Vagina (tissue), 2 donors: ENCODE data around the gene BRD3. TPM values are rescaled to one million over a fixed set of nuclear protein-coding genes. Genes with fewer than 3 reads are reported as not detected.
"Not testable (repeated sequence)": the region's sequence is repeated elsewhere in the genome, so short reads cannot be mapped to it uniquely, and the experiment has no call there.

ENCODE experiments used
- DNase-seq, 2 donors: peaks; one replicate each; pipeline ENCODE4 v3.0.0-alpha.2; 2017; ENCODE audit errors: extremely low spot score in 2 of 2
- H3K27ac ChIP-seq: fragments of 200-600 bp; sonication (generic); one replicate; pipeline ENCODE4 v1.5.1; 2019
- H3K27me3 ChIP-seq: fragments of 200-600 bp; sonication (generic); one replicate; pipeline ENCODE4 v1.5.1; 2019
- H3K36me3 ChIP-seq, 2 donors: fragments of 200-600 bp; sonication (generic); one replicate each; pipeline ENCODE4 v1.5.1; 2017 to 2019
- H3K4me1 ChIP-seq: fragments of 200-600 bp; sonication (generic); one replicate; pipeline ENCODE4 v1.5.1; 2019
- H3K4me3 ChIP-seq, 2 donors: fragments of 200-600 bp; sonication (generic); 1 replicate in 1 of 2; 2 replicates in 1 of 2; pipeline ENCODE4 v1.5.1; 2016 to 2019
- H3K9me3 ChIP-seq: fragments of 200-600 bp; sonication (generic); one replicate; pipeline ENCODE4 v1.5.1; 2019
- CTCF ChIP-seq, 3 experiments: fragments of 450-650 bp in 2 of 3; fragments of 200-600 bp in 1 of 3; sonication (generic) in 1 of 3; IDR thresholded peaks; one replicate each; pipeline ENCODE4 v1.5.1; 2017 to 2019; ENCODE audit warnings: antibody characterized with exemption in 3 of 3, mild to moderate bottlenecking in 2 of 3, moderate library complexity in 2 of 3
- POLR2A ChIP-seq, 2 donors: fragments of 450-650 bp; IDR thresholded peaks; one replicate each; pipeline ENCODE4 v1.6.1; 2017; ENCODE audit warnings: antibody characterized with exemption in 2 of 2, mild to moderate bottlenecking in 2 of 2, moderate library complexity in 2 of 2
- POLR2AphosphoS5 ChIP-seq, 2 donors: sonication (generic); formaldehyde crosslinking; IDR thresholded peaks; one replicate each; pipeline ENCODE4 v1.9.0; 2017; ENCODE audit warnings: antibody characterized with exemption in 2 of 2, mild to moderate bottlenecking in 2 of 2, low read depth in 1 of 2; ENCODE audit not compliant: insufficient read depth in 1 of 2
- intact Hi-C: fragments of 100-400 bp; cut with DNase I; formaldehyde crosslinking; loops from one replicate; pipeline ENCODE4 v1.15.1; 2023
- total RNA-seq: library from RNA; depleted of rRNA; stranded (reverse); fragments of >200 nt; gene quantifications from one replicate; pipeline ENCODE4 v1.2.3, GENCODE V29; 2016

The BRD3 gene
- total RNA-seq, 1 donor from 2014 or later: 20.4 TPM

GRCh38 chr9:133991214-133991921 lies 76.5 kb downstream of the BRD3 start:
- no peaks in the 10 kb centered on the region for H3K36me3 ChIP-seq
- no peak for DNase-seq
- no peaks in the 10 kb centered on the region for H3K9me3 ChIP-seq
- no peak for TF ChIP-seq POLR2AphosphoS5 (IDR thresholded peaks at IDR 0.05; ENCODE audit: insufficient read depth in 1 of 2, low read depth in 1 of 2)
- TF ChIP-seq CTCF (IDR thresholded peaks at IDR 0.05): no peak
- TF ChIP-seq POLR2A (IDR thresholded peaks at IDR 0.05): no peak
- H3K27ac ChIP-seq: peak overlapping the region; percentile 5
- H3K4me1 ChIP-seq: peaks cover 25% of the 10 kb centered on the region
- intact Hi-C loops: no loop called here
- no peaks in the 10 kb centered on the region for H3K27me3 ChIP-seq
- peak overlapping the region; percentile 60 to 81 for H3K4me3 ChIP-seq

- H3K9me3 ChIP-seq: no peaks in the 10 kb centered on the region
- intact Hi-C loops: no loop called here
- DNase-seq: no peak
- H3K4me3 ChIP-seq: peak overlapping the region; percentile 60 to 81
- H3K4me1 ChIP-seq: peaks cover 25% of the 10 kb centered on the region
- peak overlapping the region; percentile 5 for H3K27ac ChIP-seq
- H3K27me3 ChIP-seq: no peaks in the 10 kb centered on the region
- no peak for TF ChIP-seq POLR2A (IDR thresholded peaks at IDR 0.05)
- TF ChIP-seq POLR2AphosphoS5 (IDR thresholded peaks at IDR 0.05; ENCODE audit: insufficient read depth in 1 of 2, low read depth in 1 of 2): peak in 1 of 2 donors; percentile 59
- no peaks in the 10 kb centered on the region for H3K36me3 ChIP-seq
These were observed 77.2 kb downstream of the BRD3 start for GRCh38 chr9:133990366-133991213.

GRCh38 chr9:133989625-133990365 lies 78.0 kb downstream of the BRD3 start:
- intact Hi-C loops: no loop called here
- DNase-seq: no peak
- H3K27ac ChIP-seq: no peak overlapping the region
- no peaks in the 10 kb centered on the region for H3K9me3 ChIP-seq
- no peaks in the 10 kb centered on the region for H3K27me3 ChIP-seq
- no peak for TF ChIP-seq POLR2A (IDR thresholded peaks at IDR 0.05)
- TF ChIP-seq POLR2AphosphoS5 (IDR thresholded peaks at IDR 0.05; ENCODE audit: insufficient read depth in 1 of 2, low read depth in 1 of 2): no peak
- no peak for TF ChIP-seq CTCF (IDR thresholded peaks at IDR 0.05)
- H3K36me3 ChIP-seq: no peaks in the 10 kb centered on the region
- H3K4me1 ChIP-seq: peaks cover 25% of the 10 kb centered on the region
- no peak overlapping the region for H3K4me3 ChIP-seq

GRCh38 chr9:133988771-133989170 lies 79.1 kb downstream of the BRD3 start:
- H3K27me3 ChIP-seq, intact Hi-C loops, H3K27ac ChIP-seq, H3K36me3 ChIP-seq, DNase-seq, H3K4me3 ChIP-seq, H3K9me3 ChIP-seq: not testable (repeated sequence)
- H3K4me1 ChIP-seq: peaks cover 18% of the 10 kb centered on the region

GRCh38 chr9:133987946-133988665 lies 79.7 kb downstream of the BRD3 start:
- Histone ChIP-seq H3K27me3 (no peaks in the 10 kb centered on the region), H3K9me3 (no peaks in the 10 kb centered on the region), H3K4me3 (no peak overlapping the region), H3K27ac (no peak overlapping the region), H3K4me1 (peaks cover 14% of the 10 kb centered on the region), H3K36me3 (no peaks in the 10 kb centered on the region)
- TF ChIP-seq CTCF (IDR thresholded peaks at IDR 0.05): no peak
- no peak for TF ChIP-seq POLR2A (IDR thresholded peaks at IDR 0.05)
- TF ChIP-seq POLR2AphosphoS5 (IDR thresholded peaks at IDR 0.05; ENCODE audit: insufficient read depth in 1 of 2, low read depth in 1 of 2): no peak
- DNase-seq: no peak
- intact Hi-C loops: no loop called here
